ENCODE measurements around the gene SMAD3. TPM values are rescaled to one million over a fixed set of nuclear protein-coding genes. Genes with fewer than 3 reads are reported as not detected.

SMAD3 gene
- total and polyA plus RNA-seq, 10 of the 15 experiments (the other 5 are each of a cell fraction or from before 2014, with no cell fraction given) = 5.6 to 43.2 (median 16.0) TPM

DNA sequence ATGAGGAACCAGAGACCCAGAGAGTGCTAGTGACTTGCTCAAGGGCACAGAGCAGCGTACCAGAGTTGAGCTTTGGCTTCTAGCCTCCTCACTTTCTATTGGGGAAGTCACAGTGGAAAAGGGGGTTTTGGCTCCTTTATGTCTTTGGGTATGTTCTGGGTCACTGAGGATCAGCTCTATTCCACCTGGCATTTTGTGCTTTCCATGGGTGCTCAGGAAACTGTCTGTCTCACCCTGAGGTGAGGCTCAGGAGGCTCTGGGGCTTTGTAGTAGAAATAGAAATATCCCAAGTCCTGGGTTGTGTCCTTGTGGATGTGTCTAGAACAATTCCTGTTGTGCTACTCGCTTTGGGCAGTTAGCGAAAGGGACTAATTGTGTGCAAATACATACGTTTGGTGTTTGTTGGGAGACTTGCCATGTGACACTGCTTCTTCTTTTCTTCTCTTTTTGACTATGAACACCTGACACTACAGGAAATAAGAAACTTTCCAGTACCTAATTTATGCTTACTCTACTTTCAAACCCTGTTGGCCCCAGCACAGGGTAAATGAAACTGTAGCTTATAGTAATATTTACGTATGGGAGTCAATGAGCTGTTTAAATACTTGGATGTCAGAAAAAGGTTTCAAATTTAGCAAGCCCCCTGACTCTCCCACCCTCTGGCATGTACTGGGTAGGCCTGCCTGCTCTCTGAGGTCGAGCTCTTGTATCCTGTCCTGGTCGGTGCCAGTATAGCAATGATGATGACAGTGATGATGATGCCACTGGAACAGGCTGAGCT lies 35.6 kb downstream of the SMAD3 start:
- Histone ChIP-seq H3K4me3 (peak overlapping the region; percentile 34; the same call in 1 of the 2 replicates), H3K9me3 (replicated peaks; ENCODE audit: control insufficient read depth, insufficient read depth, low read length) (no peaks in the 10 kb centered on the region), H3K4me2 (ENCODE audit: control insufficient read depth, insufficient read depth) (peak overlapping the region; percentile 70), H2AFZ (ENCODE audit: control insufficient read depth, low read depth, low read length) (no peak overlapping the region), H3K4me1 (ENCODE audit: control insufficient read depth, insufficient read depth, low read length) (peaks cover 74% of the 10 kb centered on the region), H3K36me3 (ENCODE audit: control insufficient read depth in 2 of 2, insufficient read depth in 2 of 2, low read length in 1 of 2) (peaks cover 9 to 15% of the 10 kb centered on the region in 2 experiments; a peak in 3 of 4 replicates), H3K9ac (ENCODE audit: control insufficient read depth, insufficient read depth, low read length) (peak overlapping the region; percentile 68), H3K27ac (ENCODE audit: control insufficient read depth, insufficient read depth) (peak overlapping the region; percentile 98), H3K27me3 (replicated peaks in 1 of 2; ENCODE audit: control insufficient read depth in 2 of 2, insufficient read depth in 2 of 2, low read length in 1 of 2) (no peaks in the 10 kb centered on the region), H4K20me1 (ENCODE audit: control insufficient read depth, insufficient read depth) (no peaks in the 10 kb centered on the region), H3K79me2 (ENCODE audit: control insufficient read depth, insufficient read depth, low read length) (peaks cover 72% of the 10 kb centered on the region)
- CTCF ChIA-PET = interaction anchor here (0.7 to 3.4 kb wide), 14 partner anchors 8 to 154 kb away, joined by 3 to 71 read pairs (median 4); no protein-coding TSS in a partner anchor
- SMC1A ChIA-PET (ENCODE audit: uncharacterized antibody, unreplicated experiment) = interaction anchor here (0.7 to 6.2 kb wide), 26 partner anchors 10 to 402 kb away, joined by 3 to 247 read pairs (median 4); partner anchors contain the start of gene SMAD3
- ATAC-seq (peak; percentile 78), DNase-seq (ENCODE audit: low read depth, low spot score) (peak; percentile 82), FAIRE-seq (peak; percentile 86)
- in situ Hi-C loops (cut with MboI) = no loop called here
- BruUV-seq (replicated peaks) = TSS peak; percentile 95
- RAD21 ChIA-PET (ENCODE audit: unreplicated experiment) = interaction anchor here (0.8 to 4.1 kb wide), 26 partner anchors 9 to 155 kb away, joined by 3 to 194 read pairs (median 5); partner anchors contain the start of genes AAGAB and SMAD3
- intact Hi-C loops (cut with micrococcal nuclease; ENCODE audit: unreplicated experiment) = loop anchor here (1.0 to 5.0 kb wide), 3 partner anchors 16 to 141 kb away; partner anchors contain the start of gene SMAD3
- 0% methylated on average over 7 of the region's 7 CpGs for WGBS (ENCODE audit: insufficient coverage, insufficient replicate concordance, low lambda C conversion rate, missing lambda C conversion rate)
- POLR2A ChIA-PET = interaction anchor here (0.6 to 5.6 kb wide), 18 partner anchors 9 to 752 kb away, joined by 3 to 79 read pairs (median 5); partner anchors contain the start of gene SMAD3
- TF ChIP-seq CHD4 (IDR thresholded peaks at IDR 0.05) = no peak
- TF ChIP-seq CHD1 (IDR thresholded peaks at IDR 0.05; ENCODE audit: low read depth, low read length) = no peak
- TF ChIP-seq ASH2L (IDR thresholded peaks at IDR 0.05; ENCODE audit: borderline replicate concordance, low read depth) = 0 out of 2 replicates have a peak, but pooled peaks have one; percentile 63
- TF ChIP-seq POLR2AphosphoS5 (IDR thresholded peaks at IDR 0.05; ENCODE audit: low read length) = peak; percentile 80
- no peak for TF ChIP-seq JUND (IDR thresholded peaks at IDR 0.05; ENCODE audit: low read depth, low read length)
- TF ChIP-seq BRCA1 (IDR thresholded peaks at IDR 0.05; ENCODE audit: low read depth, low read length) = no peak
- TF ChIP-seq NFXL1 (IDR thresholded peaks at IDR 0.05; ENCODE audit: borderline replicate concordance) = no peak
- no peak for TF ChIP-seq GABPA (IDR thresholded peaks at IDR 0.05; ENCODE audit: low read depth)
- no peak for TF ChIP-seq ZNF384 (IDR thresholded peaks at IDR 0.05; ENCODE audit: borderline replicate concordance, low read depth, low read length)
- TF ChIP-seq STAT3 (IDR thresholded peaks at IDR 0.05; ENCODE audit: low read depth, low read length) = peak; percentile 93; the same call in 1 of the 2 replicates
- TF ChIP-seq, protein P1, sequence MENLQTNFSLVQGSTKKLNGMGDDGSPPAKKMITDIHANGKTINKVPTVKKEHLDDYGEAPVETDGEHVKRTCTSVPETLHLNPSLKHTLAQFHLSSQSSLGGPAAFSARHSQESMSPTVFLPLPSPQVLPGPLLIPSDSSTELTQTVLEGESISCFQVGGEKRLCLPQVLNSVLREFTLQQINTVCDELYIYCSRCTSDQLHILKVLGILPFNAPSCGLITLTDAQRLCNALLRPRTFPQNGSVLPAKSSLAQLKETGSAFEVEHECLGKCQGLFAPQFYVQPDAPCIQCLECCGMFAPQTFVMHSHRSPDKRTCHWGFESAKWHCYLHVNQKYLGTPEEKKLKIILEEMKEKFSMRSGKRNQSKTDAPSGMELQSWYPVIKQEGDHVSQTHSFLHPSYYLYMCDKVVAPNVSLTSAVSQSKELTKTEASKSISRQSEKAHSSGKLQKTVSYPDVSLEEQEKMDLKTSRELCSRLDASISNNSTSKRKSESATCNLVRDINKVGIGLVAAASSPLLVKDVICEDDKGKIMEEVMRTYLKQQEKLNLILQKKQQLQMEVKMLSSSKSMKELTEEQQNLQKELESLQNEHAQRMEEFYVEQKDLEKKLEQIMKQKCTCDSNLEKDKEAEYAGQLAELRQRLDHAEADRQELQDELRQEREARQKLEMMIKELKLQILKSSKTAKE (IDR thresholded peaks at IDR 0.05; ENCODE audit: low read depth, poor library complexity, severe bottlenecking) = peak; percentile 77
- peak; percentile 77; the same call in 2 of the 3 replicates for TF ChIP-seq POU2F2 (IDR thresholded peaks at IDR 0.05; ENCODE audit: borderline replicate concordance, low read depth, low read length)
- TF ChIP-seq ZNF274 (IDR thresholded peaks at IDR 0.05; ENCODE audit: insufficient read depth, insufficient read length) = no peak
- TF ChIP-seq MEF2B (IDR thresholded peaks at IDR 0.05; ENCODE audit: partially characterized antibody, poor library complexity, severe bottlenecking) = no peak
- peak; percentile 82; the same call in 1 of the 2 replicates for TF ChIP-seq ZNF217 (IDR thresholded peaks at IDR 0.05)
- TF ChIP-seq ZNF687 (IDR thresholded peaks at IDR 0.05) = peak; percentile 62
